Measurements from ENCODE around the gene PEAK3. TPM values are rescaled to one million over a fixed set of nuclear protein-coding genes. Genes with fewer than 3 reads are reported as not detected.
"Not testable (repeated sequence)": the region's sequence is repeated elsewhere in the genome, so short reads cannot be mapped to it uniquely, and the experiment has no call there.

The PEAK3 gene
- total RNA-seq, 2 donors from 2014 or later, result 0.90 to 2.0 TPM

DNA sequence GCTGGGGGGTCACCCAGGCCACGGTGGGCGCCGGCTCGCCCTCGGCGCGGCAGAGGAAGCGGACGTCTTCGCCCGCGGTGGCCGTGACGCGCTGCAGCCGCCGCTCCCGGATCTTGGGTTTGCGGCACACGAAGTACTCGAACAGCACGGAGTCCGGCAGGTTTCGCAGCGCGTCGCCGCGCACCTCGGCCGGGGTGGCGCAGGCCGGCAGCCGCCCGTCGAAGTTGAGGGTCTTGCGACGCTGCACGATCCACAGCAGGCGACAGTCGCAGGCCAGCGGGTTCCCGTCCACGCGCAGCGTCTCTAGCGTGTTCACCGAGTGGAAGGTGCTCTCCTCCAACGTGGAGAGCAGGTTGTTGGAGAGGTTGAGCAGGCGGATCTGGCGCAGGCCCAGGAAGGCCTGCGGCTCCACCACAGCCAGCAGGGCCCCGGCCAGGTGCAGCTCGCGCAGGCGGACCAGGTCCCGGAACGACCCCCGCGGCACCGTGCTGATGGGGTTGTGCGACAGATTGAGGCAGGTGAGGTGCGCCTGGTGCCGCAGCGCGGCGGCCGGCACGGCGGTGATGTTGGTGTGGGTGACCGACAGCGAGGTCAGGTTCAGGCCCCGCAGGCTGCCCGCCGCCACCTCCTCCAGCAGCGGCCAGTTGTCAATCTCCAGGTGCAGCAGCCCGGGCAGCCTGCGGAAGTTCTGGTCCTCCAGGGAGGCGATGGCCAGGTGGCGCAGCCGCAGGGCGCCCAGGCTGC is 8.6 kb upstream of the PEAK3 start:
- intact Hi-C loops (cut with DNase I), result no loop called here
- DNase-seq (ENCODE audit: low spot score), result no peak

DNA sequence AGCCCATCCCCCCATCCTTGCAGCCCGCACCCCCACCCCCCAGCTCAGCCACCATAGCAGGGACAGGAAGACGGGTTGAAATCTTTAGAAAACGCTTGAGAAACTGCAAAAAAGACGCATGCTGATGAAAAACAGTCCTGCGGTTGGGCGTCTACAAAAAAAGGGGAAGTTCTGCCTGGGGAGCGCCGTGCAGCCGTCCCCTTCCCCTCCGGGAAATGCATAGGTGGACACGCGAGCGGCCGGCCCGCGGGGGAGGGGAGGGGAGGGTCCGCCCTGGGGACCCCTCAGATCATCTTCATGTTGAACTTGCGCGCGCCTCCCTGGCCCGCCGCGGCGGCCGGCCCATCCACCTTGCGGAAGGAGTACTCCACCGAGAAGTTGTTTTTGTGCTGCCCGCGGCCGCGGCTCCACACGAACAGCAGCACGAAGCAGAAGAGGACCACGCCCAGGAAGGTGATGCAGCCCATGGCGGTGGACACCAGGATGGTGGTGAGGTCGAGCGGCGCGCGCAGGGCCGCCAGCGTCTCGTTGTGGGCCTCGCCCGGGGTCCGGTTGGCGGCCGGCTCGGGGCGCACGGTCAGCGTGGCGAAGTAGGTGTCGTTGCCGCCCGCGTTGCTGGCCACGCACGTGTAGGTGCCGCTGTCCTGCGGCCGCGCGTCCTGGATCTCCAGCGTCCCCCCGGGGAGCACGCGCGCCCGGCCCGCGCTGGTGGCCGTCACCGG is 7.9 kb upstream of the PEAK3 start:
- peak; percentile 88 for DNase-seq (ENCODE audit: low spot score)
- intact Hi-C loops (cut with DNase I), result no loop called here

GRCh38 chr19:2288818-2289713 is 7.1 kb upstream of the PEAK3 start:
- intact Hi-C loops (cut with DNase I), result no loop called here
- DNase-seq (ENCODE audit: low spot score), result no peak

DNA sequence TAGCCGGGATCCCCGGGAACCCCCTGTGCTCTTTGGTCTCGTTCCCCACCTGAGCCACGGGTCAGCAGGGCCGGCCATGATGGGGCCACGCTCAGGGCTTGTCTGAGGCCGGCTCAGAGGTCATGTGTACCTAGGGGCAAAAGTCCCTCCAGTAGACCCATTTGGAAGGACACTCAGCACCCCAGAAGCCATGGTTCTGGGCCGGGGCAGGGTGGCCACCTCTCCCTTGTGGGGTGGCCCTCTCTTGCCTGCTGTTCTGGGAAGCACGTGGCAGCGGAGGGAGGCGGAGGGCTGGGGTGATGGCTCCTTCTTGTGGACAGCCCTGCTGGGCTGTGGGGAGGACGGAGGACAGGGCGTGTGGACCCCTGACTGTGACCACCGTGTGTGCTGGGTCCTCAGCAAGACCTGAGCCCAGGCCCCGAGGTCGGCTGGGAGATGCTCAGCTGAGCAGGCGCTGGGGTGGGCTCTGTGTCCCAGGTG is 6.4 kb upstream of the PEAK3 start:
- DNase-seq (ENCODE audit: low spot score), result no peak
- intact Hi-C loops (cut with DNase I), result no loop called here

DNA sequence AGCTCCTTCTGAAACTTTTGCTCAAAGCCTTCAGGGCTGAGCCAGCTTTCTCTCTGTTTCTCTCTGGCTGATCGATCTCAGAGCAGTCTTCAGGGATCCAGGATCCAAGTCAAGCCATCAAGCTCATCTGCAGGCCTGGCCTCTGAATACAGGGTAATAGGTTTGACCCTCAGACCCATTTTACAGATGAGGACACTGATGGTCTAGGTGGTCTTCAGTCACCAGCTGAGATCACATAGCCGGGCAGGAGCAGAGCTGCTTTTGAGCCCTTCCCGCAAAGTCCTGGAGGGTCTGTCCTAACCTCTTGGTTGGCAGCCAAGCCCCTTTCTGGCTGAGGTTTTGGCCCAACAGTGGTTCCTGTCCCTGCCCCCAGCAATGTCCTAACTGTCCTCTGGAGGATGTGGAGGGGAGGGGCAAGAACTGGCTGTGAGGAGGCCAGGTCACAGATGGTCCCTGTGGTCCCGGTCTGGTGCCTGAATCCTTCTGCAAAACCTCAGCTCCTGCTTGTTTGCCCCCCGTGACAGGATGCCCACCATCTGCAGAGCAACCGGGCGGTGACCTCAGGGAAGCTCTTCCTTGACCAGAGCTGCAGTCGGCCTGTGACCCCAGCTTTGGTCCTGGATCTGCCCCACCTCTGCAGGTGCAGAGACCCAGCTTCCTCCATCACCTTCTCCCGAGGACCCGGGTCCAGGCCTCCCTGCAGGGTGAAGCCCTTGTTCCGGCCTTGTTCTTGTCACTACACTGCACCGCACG is 5.8 kb upstream of the PEAK3 start:
- DNase-seq (ENCODE audit: low spot score), result peak; percentile 77
- intact Hi-C loops (cut with DNase I), result no loop called here

- intact Hi-C loops (cut with DNase I), result no loop called here
- DNase-seq (ENCODE audit: low spot score), result peak; percentile 73
These were observed 4.6 kb upstream of the PEAK3 start for GRCh38 chr19:2286402-2287140.

DNA sequence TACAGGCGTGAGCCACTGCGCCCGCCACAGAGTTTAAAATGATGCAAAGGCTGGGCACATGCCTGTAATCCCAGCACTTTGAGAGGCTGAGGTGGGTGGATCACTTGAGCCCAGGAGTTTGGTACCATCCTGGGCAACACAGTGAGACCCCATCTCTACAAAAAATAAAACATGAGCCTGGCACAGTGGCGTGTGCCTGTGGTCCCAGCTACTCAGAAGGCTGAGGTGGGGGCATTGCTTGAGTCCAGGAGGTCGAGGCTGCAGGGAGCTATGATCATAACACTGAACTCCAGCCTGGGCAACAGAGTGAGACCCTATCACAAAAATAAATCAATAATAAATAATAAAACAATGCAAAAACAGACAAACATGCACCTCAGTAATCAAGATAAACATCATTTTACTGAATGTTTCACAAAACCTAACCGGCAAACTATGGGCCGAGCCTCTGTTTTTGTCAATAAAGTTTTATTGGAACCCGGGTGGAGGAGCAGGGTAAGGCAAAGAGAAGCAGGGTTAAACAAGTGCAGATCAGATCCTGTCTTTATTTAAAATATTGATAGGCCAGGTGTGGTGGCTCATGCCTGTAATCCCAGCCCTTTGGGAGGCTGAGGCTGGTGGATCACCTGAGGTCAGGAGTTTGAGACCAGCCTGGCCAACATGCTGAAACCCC is 2.0 kb upstream of the PEAK3 start:
- no peak for DNase-seq (ENCODE audit: low spot score)
- intact Hi-C loops (cut with DNase I), result no loop called here

GRCh38 chr19:2282862-2283237 is 875 bp upstream of the PEAK3 start:
- DNase-seq (ENCODE audit: low spot score), result no peak
- intact Hi-C loops (cut with DNase I), result no loop called here

DNA sequence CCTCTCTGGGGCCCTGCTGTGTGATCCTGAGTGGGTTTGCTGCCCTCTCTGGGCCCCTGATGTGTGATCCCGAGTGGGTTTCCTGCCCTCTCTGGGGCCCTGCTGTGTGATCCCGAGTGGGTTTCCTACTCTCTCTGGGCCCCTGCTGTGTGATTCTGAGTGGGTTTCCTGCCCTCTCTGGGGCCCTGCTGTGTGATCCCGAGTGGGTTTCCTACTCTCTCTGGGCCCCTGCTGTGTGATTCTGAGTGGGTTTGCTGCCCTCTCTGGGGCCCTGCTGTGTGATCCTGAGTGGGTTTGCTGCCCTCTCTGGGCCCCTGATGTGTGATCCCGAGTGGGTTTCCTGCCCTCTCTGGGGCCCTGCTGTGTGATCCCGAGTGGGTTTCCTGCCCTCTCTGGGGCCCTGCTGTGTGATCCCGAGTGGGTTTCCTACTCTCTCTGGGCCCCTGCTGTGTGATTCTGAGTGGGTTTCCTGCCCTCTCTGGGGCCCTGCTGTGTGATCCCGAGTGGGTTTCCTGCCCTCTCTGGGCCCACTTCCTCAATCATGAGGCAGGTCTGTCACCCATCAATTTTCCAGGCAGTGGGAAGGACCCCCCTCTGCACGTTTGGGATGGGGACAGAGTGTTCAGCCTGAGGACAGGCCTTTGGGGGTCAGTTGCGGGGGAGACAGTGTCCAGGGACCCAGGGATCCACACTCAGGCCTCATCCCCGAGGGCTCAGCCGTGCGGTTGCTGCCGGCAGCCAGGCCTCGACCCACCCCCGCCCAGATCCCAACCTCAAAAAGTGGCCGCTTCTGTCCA is 512 bp downstream of the PEAK3 start:
- DNase-seq (ENCODE audit: low spot score); intact Hi-C loops (cut with DNase I): not testable (repeated sequence)

GRCh38 chr19:2280633-2281264 is 1.2 kb downstream of the PEAK3 start:
- intact Hi-C loops (cut with DNase I), result no loop called here
- DNase-seq (ENCODE audit: low spot score), result no peak

GRCh38 chr19:2278459-2279158 is 3.4 kb downstream of the PEAK3 start:
- intact Hi-C loops (cut with DNase I), result loop anchor here in 1 of 2 donors (5.0 kb wide), 1 partner anchor 114 kb away; no protein-coding TSS in a partner anchor
- DNase-seq (ENCODE audit: low spot score), result no peak

- intact Hi-C loops (cut with DNase I), result loop anchor here in 1 of 2 donors (5.0 kb wide), 1 partner anchor 115 kb away; no protein-coding TSS in a partner anchor
- DNase-seq (ENCODE audit: low spot score), result no peak
These were observed 4.8 kb downstream of the PEAK3 start for GRCh38 chr19:2277138-2277537.

- intact Hi-C loops (cut with DNase I), result loop anchor here in 1 of 2 donors (5.0 kb wide), 1 partner anchor 116 kb away; no protein-coding TSS in a partner anchor
- DNase-seq (ENCODE audit: low spot score), result no peak
These were observed 5.5 kb downstream of the PEAK3 start for GRCh38 chr19:2276429-2276986.

GRCh38 chr19:2275588-2276428 is 6.2 kb downstream of the PEAK3 start:
- intact Hi-C loops (cut with DNase I), result loop anchor here in 1 of 2 donors (5.0 kb wide), 1 partner anchor 116 kb away; no protein-coding TSS in a partner anchor
- DNase-seq (ENCODE audit: low spot score), result no peak
